GM20431 (cell line): Measurements from ENCODE around the gene MAGI1.
"Not testable (repeated sequence)": the region's sequence is repeated elsewhere in the genome, so short reads cannot be mapped to it uniquely, and the experiment has no call there.

Source experiments
- in situ Hi-C: fragments of 300-500 bp; cut with MseI, MboI; formaldehyde crosslinking; loops from one replicate; pipeline ENCODE4 v1.15.0; 2020; ENCODE audit warnings: low sequenced_read_pairs; ENCODE audit not compliant: unreplicated experiment

MAGI1 gene

GRCh38 chr3:66041828-66042227 lies 3.1 kb upstream of the MAGI1 start:
- in situ Hi-C loops: no loop called here

- in situ Hi-C loops: no loop called here
These were observed 2.4 kb upstream of the MAGI1 start for GRCh38 chr3:66041116-66041515.

GRCh38 chr3:66039590-66039887 lies 821 bp upstream of the MAGI1 start:
- in situ Hi-C loops: no loop called here

GRCh38 chr3:66038384-66038725 lies 363 bp downstream of the MAGI1 start:
- in situ Hi-C loops: no loop called here

GRCh38 chr3:66037986-66038369 lies 740 bp downstream of the MAGI1 start:
- in situ Hi-C loops: no loop called here

GRCh38 chr3:66037330-66037985 lies 1.3 kb downstream of the MAGI1 start:
- in situ Hi-C loops: no loop called here

GRCh38 chr3:66036586-66037148 lies 2.1 kb downstream of the MAGI1 start:
- in situ Hi-C loops: no loop called here

- in situ Hi-C loops: no loop called here
These were observed 2.8 kb downstream of the MAGI1 start for GRCh38 chr3:66035763-66036477.

- in situ Hi-C loops: no loop called here
These were observed 5.2 kb downstream of the MAGI1 start for GRCh38 chr3:66033241-66034138.

- in situ Hi-C loops: no loop called here
These were observed 7.5 kb downstream of the MAGI1 start for GRCh38 chr3:66031102-66031698.

- in situ Hi-C loops: no loop called here
These were observed 9.3 kb downstream of the MAGI1 start for GRCh38 chr3:66029443-66029842.

- in situ Hi-C loops: no loop called here
These were observed 9.7 kb downstream of the MAGI1 start for GRCh38 chr3:66029014-66029413.

GRCh38 chr3:66028457-66028856 lies 10.3 kb downstream of the MAGI1 start:
- in situ Hi-C loops: no loop called here

GRCh38 chr3:66027099-66027498 lies 11.6 kb downstream of the MAGI1 start:
- in situ Hi-C loops: not testable (repeated sequence)

GRCh38 chr3:66023738-66024385 lies 14.9 kb downstream of the MAGI1 start:
- in situ Hi-C loops: no loop called here

- in situ Hi-C loops: no loop called here
These were observed 15.5 kb downstream of the MAGI1 start for GRCh38 chr3:66023229-66023628.

- in situ Hi-C loops: no loop called here
These were observed 17.0 kb downstream of the MAGI1 start for GRCh38 chr3:66021731-66022131.

- in situ Hi-C loops: no loop called here
These were observed 18.8 kb downstream of the MAGI1 start for GRCh38 chr3:66019896-66020295.

- in situ Hi-C loops: no loop called here
These were observed 20.4 kb downstream of the MAGI1 start for GRCh38 chr3:66018057-66019033.
